ENCODE measurements around the gene RNF4.

GRCh38 chr4:2423066-2423465 lies 45.8 kb upstream of the RNF4 start:
- TF ChIP-seq, protein P1, sequence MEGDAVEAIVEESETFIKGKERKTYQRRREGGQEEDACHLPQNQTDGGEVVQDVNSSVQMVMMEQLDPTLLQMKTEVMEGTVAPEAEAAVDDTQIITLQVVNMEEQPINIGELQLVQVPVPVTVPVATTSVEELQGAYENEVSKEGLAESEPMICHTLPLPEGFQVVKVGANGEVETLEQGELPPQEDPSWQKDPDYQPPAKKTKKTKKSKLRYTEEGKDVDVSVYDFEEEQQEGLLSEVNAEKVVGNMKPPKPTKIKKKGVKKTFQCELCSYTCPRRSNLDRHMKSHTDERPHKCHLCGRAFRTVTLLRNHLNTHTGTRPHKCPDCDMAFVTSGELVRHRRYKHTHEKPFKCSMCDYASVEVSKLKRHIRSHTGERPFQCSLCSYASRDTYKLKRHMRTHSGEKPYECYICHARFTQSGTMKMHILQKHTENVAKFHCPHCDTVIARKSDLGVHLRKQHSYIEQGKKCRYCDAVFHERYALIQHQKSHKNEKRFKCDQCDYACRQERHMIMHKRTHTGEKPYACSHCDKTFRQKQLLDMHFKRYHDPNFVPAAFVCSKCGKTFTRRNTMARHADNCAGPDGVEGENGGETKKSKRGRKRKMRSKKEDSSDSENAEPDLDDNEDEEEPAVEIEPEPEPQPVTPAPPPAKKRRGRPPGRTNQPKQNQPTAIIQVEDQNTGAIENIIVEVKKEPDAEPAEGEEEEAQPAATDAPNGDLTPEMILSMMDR (IDR thresholded peaks at IDR 0.05) = no peak
- TF ChIP-seq POLR2A (IDR thresholded peaks at IDR 0.05) = no peak

Data from esophagus squamous epithelium (tissue), 4 donors.